Endodermal cell (in vitro differentiated cells): ENCODE measurements around the gene RBM6. TPM values are rescaled to one million over a fixed set of nuclear protein-coding genes. Genes with fewer than 3 reads are reported as not detected.

Experiments used
- DNase-seq: peaks from one replicate; pipeline ENCODE4 v3.0.0-alpha.2; 2017
- H3K27ac ChIP-seq: 2 replicates; pipeline ENCODE4 v1.5.1; 2013; ENCODE audit warnings: mild to moderate bottlenecking, low read depth, low read length, moderate library complexity
- H3K27me3 ChIP-seq: 2 replicates; pipeline ENCODE4 v1.6.1; 2013; ENCODE audit warnings: mild to moderate bottlenecking, low read length, moderate library complexity; ENCODE audit not compliant: insufficient read depth, control insufficient read depth, poor library complexity, severe bottlenecking
- H3K36me3 ChIP-seq: 2 replicates; pipeline ENCODE4 v1.7.0; 2013; ENCODE audit warnings: mild to moderate bottlenecking, low read length, moderate library complexity; ENCODE audit not compliant: control insufficient read depth, insufficient read depth
- H3K4me1 ChIP-seq: one replicate; pipeline ENCODE4 v1.7.0; 2013; ENCODE audit warnings: low read length; ENCODE audit not compliant: control insufficient read depth, insufficient read depth
- H3K4me3 ChIP-seq: 2 replicates; pipeline ENCODE4 v1.5.1; 2013; ENCODE audit warnings: mild to moderate bottlenecking, low read length, moderate library complexity
- H3K9ac ChIP-seq: 2 replicates; pipeline ENCODE4 v1.6.1; 2013; ENCODE audit warnings: mild to moderate bottlenecking, low read length, moderate library complexity; ENCODE audit not compliant: poor library complexity, severe bottlenecking; ENCODE audit errors: extremely low read depth
- H3K9me3 ChIP-seq: 2 replicates; pipeline ENCODE4 v1.6.1; 2013; ENCODE audit warnings: mild to moderate bottlenecking, low read length, moderate library complexity; ENCODE audit not compliant: control insufficient read depth
- H3K27ac Mint-ChIP-seq: 2 replicates; pipeline ENCODE4 v1.8.0; 2020; ENCODE audit warnings: mixed read lengths
- H3K27me3 Mint-ChIP-seq: 2 replicates; pipeline ENCODE4 v1.8.0; 2021; ENCODE audit warnings: mild to moderate bottlenecking, mixed read lengths; ENCODE audit not compliant: insufficient read depth
- H3K36me3 Mint-ChIP-seq: 2 replicates; pipeline ENCODE4 v1.8.0; 2020; ENCODE audit warnings: low read depth, mixed read lengths
- H3K4me1 Mint-ChIP-seq: 2 replicates; pipeline ENCODE4 v1.8.0; 2020; ENCODE audit warnings: mixed read lengths
- H3K4me3 Mint-ChIP-seq: 2 replicates; pipeline ENCODE4 v1.8.0; 2020; ENCODE audit warnings: mild to moderate bottlenecking, moderate library complexity, mixed read lengths
- H3K9me3 Mint-ChIP-seq: 2 replicates; pipeline ENCODE4 v1.8.0; 2020; ENCODE audit warnings: mild to moderate bottlenecking, mixed read lengths
- WGBS, 2 experiments: methylation state at CpG; one replicate each; pipeline versions ENCODE4 v1.1.5 to v1.1.7; 2013; ENCODE audit warnings: missing lambda C conversion rate in 2 of 2, mixed read lengths in 1 of 2; ENCODE audit not compliant: insufficient coverage in 1 of 2, insufficient read length in 1 of 2; 5-methylcytosine and 5-hydroxymethylcytosine counted together
- total RNA-seq, 2 donors: library from RNA; stranded (reverse); fragmentation: NEBNext Ultra II Directional in 1 of 2; extraction: Animal tissue kit (Norgen Biotek cat#: 25700) in 1 of 2; gene quantifications; 2 replicates in 1 of 2; 3 replicates in 1 of 2; pipeline ENCODE4 v1.2.1, GENCODE V29; 2021
- TF ChIP-seq, protein P1 (sequence below): fragments of 200-600 bp; sonication (generic); conservative IDR thresholded peaks from 2 replicates; pipeline ENCODE4 v1.5.0; 2021; ENCODE audit warnings: antibody characterized with exemption, mild to moderate bottlenecking

The RBM6 gene
- total RNA-seq, 2 donors from 2014 or later = 116 to 168 TPM

GRCh38 chr3:49928481-49929017, 11.4 kb upstream of the RBM6 start:
- TF ChIP-seq, protein P1, sequence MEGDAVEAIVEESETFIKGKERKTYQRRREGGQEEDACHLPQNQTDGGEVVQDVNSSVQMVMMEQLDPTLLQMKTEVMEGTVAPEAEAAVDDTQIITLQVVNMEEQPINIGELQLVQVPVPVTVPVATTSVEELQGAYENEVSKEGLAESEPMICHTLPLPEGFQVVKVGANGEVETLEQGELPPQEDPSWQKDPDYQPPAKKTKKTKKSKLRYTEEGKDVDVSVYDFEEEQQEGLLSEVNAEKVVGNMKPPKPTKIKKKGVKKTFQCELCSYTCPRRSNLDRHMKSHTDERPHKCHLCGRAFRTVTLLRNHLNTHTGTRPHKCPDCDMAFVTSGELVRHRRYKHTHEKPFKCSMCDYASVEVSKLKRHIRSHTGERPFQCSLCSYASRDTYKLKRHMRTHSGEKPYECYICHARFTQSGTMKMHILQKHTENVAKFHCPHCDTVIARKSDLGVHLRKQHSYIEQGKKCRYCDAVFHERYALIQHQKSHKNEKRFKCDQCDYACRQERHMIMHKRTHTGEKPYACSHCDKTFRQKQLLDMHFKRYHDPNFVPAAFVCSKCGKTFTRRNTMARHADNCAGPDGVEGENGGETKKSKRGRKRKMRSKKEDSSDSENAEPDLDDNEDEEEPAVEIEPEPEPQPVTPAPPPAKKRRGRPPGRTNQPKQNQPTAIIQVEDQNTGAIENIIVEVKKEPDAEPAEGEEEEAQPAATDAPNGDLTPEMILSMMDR = no peak

DNA sequence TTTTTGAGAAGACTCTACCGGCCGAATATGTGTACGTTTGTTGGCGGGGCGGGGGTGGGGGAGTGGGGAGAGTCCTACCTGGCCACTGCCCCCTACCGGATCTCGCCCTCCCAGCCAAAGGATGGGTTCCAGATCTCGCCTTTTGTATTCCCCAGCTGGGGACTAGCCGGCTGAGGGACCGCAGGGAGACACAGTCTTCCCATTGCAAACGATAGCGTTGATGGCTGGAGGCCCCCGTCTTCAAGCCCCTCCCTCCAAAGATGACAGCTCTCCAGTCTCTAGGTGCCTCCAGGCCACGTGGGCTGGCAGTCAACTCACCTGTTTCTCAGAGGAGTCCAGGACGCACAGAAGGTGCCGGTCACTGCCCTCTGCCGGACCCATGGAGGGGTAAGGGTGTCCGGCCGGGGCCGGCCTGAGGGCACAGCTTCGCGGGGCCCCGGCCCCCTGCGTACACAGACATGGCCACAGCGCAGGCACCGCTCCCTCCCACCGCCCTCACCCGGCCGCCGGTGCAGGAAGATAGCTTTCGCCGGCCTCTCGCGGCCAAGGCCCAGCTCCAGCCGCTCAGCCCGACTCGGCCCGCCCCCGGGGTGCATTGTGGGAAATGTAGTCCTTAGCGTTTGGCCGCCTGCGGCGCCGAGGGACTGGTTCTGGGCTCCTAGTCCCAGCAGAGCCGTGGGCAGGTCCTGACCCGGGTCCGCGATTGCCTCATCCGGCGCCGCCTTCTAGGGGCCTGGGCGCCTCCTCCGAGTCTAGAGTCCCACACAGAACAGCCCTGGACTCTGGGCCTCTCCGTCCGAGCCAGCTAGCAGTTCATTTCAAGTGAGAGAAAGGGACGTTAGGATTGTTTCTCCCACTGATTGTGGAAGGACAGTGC, 10.4 kb upstream of the RBM6 start, which contains the start of gene MON1A:
Gene MON1A, minus strand, starts transcription at position 521 of the 877 bp plus-strand sequence. CDS start 16,465 bp downstream, outside the sequence.
- H3K9ac ChIP-seq = peak within 1 kb of the TSS; percentile 31
- H3K27me3 ChIP-seq = no peaks in the 10 kb centered on the region
- Mint-ChIP-seq H3K9me3 (no peaks in the 10 kb centered on the region), H3K27ac (peak within 1 kb of the TSS; percentile 84), H3K36me3 (no peaks in the 10 kb centered on the region), H3K4me1 (peaks cover 14% of the 10 kb centered on the region), H3K27me3 (no peaks in the 10 kb centered on the region), H3K4me3 (peak within 1 kb of the TSS; percentile 73)
- no peaks in the 10 kb centered on the region for H3K36me3 ChIP-seq
- H3K4me3 ChIP-seq = peak within 1 kb of the TSS; percentile 82
- peaks cover 6% of the 10 kb centered on the region for H3K4me1 ChIP-seq
- WGBS, 2 experiments = 5 to 7% methylated on average over 26 to 56 of the region's 56 CpGs
- peak; percentile 99 for DNase-seq
- no peaks in the 10 kb centered on the region for H3K9me3 ChIP-seq
- TF ChIP-seq, protein P1 = peak; percentile 74
- H3K27ac ChIP-seq = no peak within 1 kb of the TSS

More at GRCh38 chr3:49928481-49929017, 11.4 kb upstream of the RBM6 start:
- Histone ChIP-seq H3K36me3 (no peaks in the 10 kb centered on the region), H3K27me3 (no peaks in the 10 kb centered on the region), H3K27ac (no peak overlapping the region), H3K4me3 (peak overlapping the region; percentile 82), H3K9ac (no peak overlapping the region), H3K4me1 (peaks cover 6% of the 10 kb centered on the region), H3K9me3 (no peaks in the 10 kb centered on the region)
- Mint-ChIP-seq H3K9me3 (no peaks in the 10 kb centered on the region), H3K4me3 (peak overlapping the region; percentile 73), H3K4me1 (peaks cover 14% of the 10 kb centered on the region), H3K36me3 (peaks cover 3% of the 10 kb centered on the region), H3K27me3 (no peaks in the 10 kb centered on the region), H3K27ac (no peak overlapping the region)
- WGBS, 2 experiments = 89 to 100% methylated on average over 2 to 5 of the region's 5 CpGs
- DNase-seq = peak; percentile 57

GRCh38 chr3:49930168-49930690, 9.7 kb upstream of the RBM6 start:
- H3K27ac ChIP-seq = no peak overlapping the region
- no peaks in the 10 kb centered on the region for H3K27me3 ChIP-seq
- TF ChIP-seq, protein P1 = no peak
- H3K9me3 ChIP-seq = no peaks in the 10 kb centered on the region
- Mint-ChIP-seq H3K4me3 (peak overlapping the region; percentile 73), H3K36me3 (no peaks in the 10 kb centered on the region), H3K27me3 (no peaks in the 10 kb centered on the region), H3K9me3 (no peaks in the 10 kb centered on the region), H3K4me1 (peaks cover 14% of the 10 kb centered on the region), H3K27ac (peak overlapping the region; percentile 84)
- no peak overlapping the region for H3K9ac ChIP-seq
- WGBS, 2 experiments = 76 to 90% methylated on average over 11 to 16 of the region's 16 CpGs
- no peaks in the 10 kb centered on the region for H3K36me3 ChIP-seq
- peak; percentile 58 for DNase-seq
- peaks cover 6% of the 10 kb centered on the region for H3K4me1 ChIP-seq
- peak overlapping the region; percentile 82 for H3K4me3 ChIP-seq
